Aorta (tissue), 5 donors: ENCODE measurements around the gene SHOC1. TPM values are rescaled to one million over a fixed set of nuclear protein-coding genes. Genes with fewer than 3 reads are reported as not detected.

Source experiments
- ATAC-seq: fragments of 200-7000 bp; cut with Tn5 transposase; one replicate; pipeline ENCODE4 v1.9.1; 2022; ENCODE audit warnings: moderate library complexity; ENCODE audit not compliant: low FRiP score
- DNase-seq, 2 donors: peaks; one replicate each; pipeline ENCODE4 v3.0.0-alpha.2; 2020
- H3K27ac ChIP-seq, 2 donors: one replicate each; pipeline ENCODE4 v1.5.1; 2013; ENCODE audit warnings: low read length in 2 of 2, mild to moderate bottlenecking in 2 of 2, moderate library complexity in 2 of 2, control low read depth in 1 of 2, inconsistent platforms in 1 of 2, low read depth in 1 of 2
- H3K27me3 ChIP-seq, 2 donors: one replicate each; pipeline ENCODE4 v1.6.1; 2013; ENCODE audit warnings: control low read depth in 1 of 2, low read length in 1 of 2, mild to moderate bottlenecking in 1 of 2, moderate library complexity in 1 of 2; ENCODE audit not compliant: insufficient read depth in 2 of 2, control insufficient read depth in 1 of 2
- H3K36me3 ChIP-seq, 2 donors: one replicate each; pipeline ENCODE4 v1.6.1; 2013; ENCODE audit warnings: control low read depth in 1 of 2, low read length in 1 of 2, mild to moderate bottlenecking in 1 of 2; ENCODE audit not compliant: insufficient read depth in 2 of 2, control insufficient read depth in 1 of 2
- H3K4me1 ChIP-seq, 2 donors: one replicate each; pipeline ENCODE4 v1.6.1; 2013; ENCODE audit warnings: low read length in 2 of 2, control low read depth in 1 of 2, mild to moderate bottlenecking in 1 of 2, moderate library complexity in 1 of 2; ENCODE audit not compliant: insufficient read depth in 2 of 2, control insufficient read depth in 1 of 2
- H3K4me3 ChIP-seq, 2 donors: one replicate each; pipeline ENCODE4 v1.5.1; 2013; ENCODE audit warnings: low read length in 2 of 2, control low read depth in 1 of 2, mild to moderate bottlenecking in 1 of 2
- H3K9me3 ChIP-seq: one replicate; pipeline ENCODE4 v1.6.1; 2013; ENCODE audit warnings: mild to moderate bottlenecking, low read length; ENCODE audit not compliant: control insufficient read depth
- WGBS, 2 donors: extraction: QIAGEN DNeasy Blood & Tissue Kit; methylation state at CpG; one replicate each; pipeline ENCODE4 v1.1.7; 2013; 5-methylcytosine and 5-hydroxymethylcytosine counted together
- intact Hi-C, 2 donors: fragments of 100-400 bp; cut with DNase I; formaldehyde crosslinking; loops; one replicate each; pipeline versions ENCODE4 v1.14.2 to v1.15.0; 2022
- long read RNA-seq, 2 donors: library from polyadenylated mRNA; unstranded; transcript quantifications; one replicate each; pipeline ENCODE4 v2.0.0, GENCODE V29; 2020 to 2021
- polyA plus RNA-seq, 2 donors: library from polyadenylated mRNA; stranded (reverse); fragments of 200-250 nt; gene quantifications; one replicate each; pipeline ENCODE4 v1.2.3, GENCODE V29; 2013
- total RNA-seq, 2 donors: library from RNA; stranded (reverse); fragmentation: NEBNext Ultra II Directional; extraction: Animal tissue kit (Norgen Biotek cat#: 25700); gene quantifications; one replicate each; pipeline ENCODE4 v1.2.1, GENCODE V29; 2021
- donor health status: healthy with polysubstance abuse.
- donor health status: Bipolar disorder and iron deficiency.
- donor health status: DM: no; HTN: no; CAD: no.
- donor health status: DM: no; HTN: no; CAD: no.
- donor health status: DM: yes; HTN: yes; CAD: no.

The SHOC1 gene
- total RNA-seq, result under 1 TPM in 1 of 2 donors, not detected in 1; 0.15 TPM
- polyA plus RNA-seq, result not detected
- long read RNA-seq, donor 1, partial matches to known transcripts, result 0 of 6 reads
- long read RNA-seq, donor 1, other reads (novel, unspliced or antisense), result 6 of 6 reads
- long read RNA-seq, donor 2, partial matches to known transcripts, result 1 of 32 reads
- long read RNA-seq, donor 2, other reads (novel, unspliced or antisense), result 31 of 32 reads

DNA sequence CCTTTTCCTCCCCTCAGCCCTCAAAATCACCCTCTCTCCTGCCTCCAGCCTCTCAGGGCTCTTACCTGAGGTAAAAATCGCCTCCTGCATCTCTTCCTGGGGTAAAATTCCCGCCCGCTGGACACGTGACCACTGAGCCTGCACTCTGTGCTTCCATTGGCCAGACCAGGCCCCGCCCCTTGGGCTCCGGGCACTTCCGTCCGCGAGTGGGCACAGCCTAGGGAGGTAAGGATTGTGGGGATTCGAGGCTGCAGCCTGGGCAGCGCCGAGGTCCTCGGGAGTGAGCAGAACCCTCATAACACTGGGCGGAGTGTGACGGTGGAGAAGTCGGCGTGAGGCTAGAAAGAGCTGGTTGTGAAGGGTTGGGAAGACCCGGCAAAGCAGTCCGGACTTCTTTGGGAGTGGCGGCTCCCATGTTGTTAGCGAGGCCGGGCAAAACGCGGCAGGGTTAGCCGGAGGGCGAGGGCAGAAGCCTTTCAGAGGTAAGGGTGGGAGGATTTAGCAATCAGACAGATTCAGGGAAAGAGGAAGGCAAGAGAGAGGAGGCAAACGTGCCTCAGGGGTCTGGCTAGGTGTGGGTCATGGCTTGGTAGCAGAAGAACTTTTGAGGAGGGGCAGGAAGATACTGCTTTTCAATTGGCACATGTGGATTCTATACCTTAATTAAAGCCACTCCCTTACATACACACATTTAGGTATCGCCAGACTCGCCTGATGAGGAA is at the start of gene SHOC1:
Gene SHOC1, minus strand, starts transcription at position 103 of the 722 bp plus-strand sequence. CDS start 3,519 bp downstream, outside the sequence.
- 83 to 84% methylated on average over 29 of the region's 29 CpGs for WGBS, 2 donors
- Histone ChIP-seq H3K27me3 (no peaks in the 10 kb centered on the region), H3K27ac (no peak within 1 kb of the TSS), H3K4me1 (no peaks in the 10 kb centered on the region), H3K4me3 (no peak within 1 kb of the TSS), H3K9me3 (no peaks in the 10 kb centered on the region), H3K36me3 (no peaks in the 10 kb centered on the region)
- intact Hi-C loops, result no loop called here
- ATAC-seq (no peak), DNase-seq (no peak)

DNA sequence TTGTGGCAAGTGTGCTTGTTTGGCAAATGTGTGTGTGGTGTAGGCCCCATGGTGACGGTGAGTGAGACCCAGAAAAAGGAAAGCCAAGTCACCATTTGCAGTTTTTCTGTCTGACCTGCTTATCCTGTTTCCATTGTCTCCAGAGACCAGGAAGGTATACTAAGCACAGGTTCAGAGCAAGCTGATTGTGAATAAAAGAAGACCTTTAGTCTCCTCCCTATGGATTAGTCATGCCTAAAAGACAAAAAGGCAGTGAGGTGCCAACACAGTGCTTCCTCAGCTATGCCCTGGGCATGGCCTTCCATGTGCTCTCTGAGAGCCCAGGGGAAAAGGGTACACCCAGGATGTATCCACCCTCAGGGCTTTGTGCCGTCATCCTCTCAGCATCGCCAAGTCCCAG is 49.2 kb upstream of the SHOC1 start:
- H3K27ac ChIP-seq, result no peak overlapping the region
- 94 to 97% methylated on average over 3 of the region's 3 CpGs for WGBS, 2 donors
- H3K27me3 ChIP-seq, result no peaks in the 10 kb centered on the region
- intact Hi-C loops, result no loop called here
- H3K4me3 ChIP-seq, result no peak overlapping the region
- H3K9me3 ChIP-seq, result no peaks in the 10 kb centered on the region
- no peaks in the 10 kb centered on the region for H3K4me1 ChIP-seq
- no peaks in the 10 kb centered on the region for H3K36me3 ChIP-seq
- DNase-seq (no peak), ATAC-seq (no peak)

DNA sequence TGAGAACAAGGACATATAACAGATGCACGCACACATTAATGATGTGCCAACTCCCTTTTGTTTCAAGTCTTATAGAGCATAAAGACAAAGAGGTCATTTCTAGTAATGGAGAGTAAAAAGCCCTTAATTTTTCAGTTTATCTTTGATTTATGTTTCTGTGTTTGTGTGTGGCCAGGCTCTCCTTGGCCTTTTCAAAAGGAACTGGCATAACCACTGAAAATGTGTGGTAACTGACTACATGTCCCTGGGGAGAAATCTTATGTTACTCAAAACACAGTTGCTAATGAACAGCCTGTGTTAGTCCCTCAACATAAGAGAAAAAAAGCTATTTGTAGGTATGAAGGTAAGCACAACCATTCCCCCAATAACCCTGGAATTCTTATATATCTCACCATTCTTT is 47.6 kb upstream of the SHOC1 start:
- Histone ChIP-seq H3K4me1 (no peaks in the 10 kb centered on the region), H3K27ac (no peak overlapping the region), H3K27me3 (no peaks in the 10 kb centered on the region), H3K4me3 (no peak overlapping the region), H3K36me3 (no peaks in the 10 kb centered on the region), H3K9me3 (no peaks in the 10 kb centered on the region)
- ATAC-seq (no peak), DNase-seq (no peak)
- intact Hi-C loops, result no loop called here
- WGBS, 2 donors, result 95 to 97% methylated on average over 1 of the region's 1 CpG

DNA sequence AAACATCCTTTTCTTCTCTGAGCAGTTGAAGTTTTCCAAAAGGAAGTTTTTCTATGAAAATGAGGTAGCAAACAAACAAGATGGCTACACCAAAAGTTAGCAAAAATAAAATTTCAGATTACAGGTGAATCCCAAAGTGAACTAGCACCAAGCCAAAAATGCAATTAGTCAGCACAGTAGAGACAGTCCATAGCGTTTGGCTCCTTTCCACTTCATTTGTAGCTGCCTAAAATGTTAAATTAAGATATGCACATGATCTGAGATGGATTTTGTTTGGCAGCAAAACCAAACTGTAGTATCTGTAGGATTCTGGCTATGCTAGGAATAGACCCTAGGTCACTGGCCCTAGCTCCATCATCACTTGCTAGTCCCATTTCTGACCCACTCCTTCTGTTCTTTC is 45.7 kb upstream of the SHOC1 start:
- Histone ChIP-seq H3K4me3 (no peak overlapping the region), H3K4me1 (no peaks in the 10 kb centered on the region), H3K27ac (no peak overlapping the region), H3K9me3 (no peaks in the 10 kb centered on the region), H3K36me3 (no peaks in the 10 kb centered on the region), H3K27me3 (no peaks in the 10 kb centered on the region)
- intact Hi-C loops, result no loop called here
- WGBS, 2 donors, result 78 to 79% methylated on average over 1 of the region's 1 CpG
- DNase-seq (no peak), ATAC-seq (no peak)

DNA sequence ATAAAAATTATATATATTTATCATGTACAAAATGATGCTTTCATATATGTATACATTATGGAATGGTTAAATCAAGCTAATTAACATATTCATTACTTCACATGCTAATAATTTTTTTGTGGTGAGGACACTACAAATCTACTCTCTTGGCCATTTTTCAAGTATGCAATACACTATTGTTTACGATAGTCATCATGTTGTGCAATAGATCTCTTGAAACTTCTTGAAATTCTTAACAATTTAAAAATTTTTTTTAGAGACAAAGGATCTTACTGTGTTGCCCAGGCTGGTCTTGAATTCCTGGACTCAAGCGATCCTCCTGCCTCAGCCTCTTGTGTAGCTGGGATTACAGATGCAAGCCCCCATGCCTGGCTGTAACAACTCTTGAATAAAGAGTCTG is 45.2 kb upstream of the SHOC1 start:
- Histone ChIP-seq H3K9me3 (no peaks in the 10 kb centered on the region), H3K36me3 (no peaks in the 10 kb centered on the region), H3K27ac (no peak overlapping the region), H3K27me3 (no peaks in the 10 kb centered on the region), H3K4me3 (no peak overlapping the region), H3K4me1 (no peaks in the 10 kb centered on the region)
- DNase-seq (no peak), ATAC-seq (no peak)
- intact Hi-C loops, result no loop called here
- WGBS, 2 donors, result 95 to 97% methylated on average over 2 of the region's 2 CpGs

DNA sequence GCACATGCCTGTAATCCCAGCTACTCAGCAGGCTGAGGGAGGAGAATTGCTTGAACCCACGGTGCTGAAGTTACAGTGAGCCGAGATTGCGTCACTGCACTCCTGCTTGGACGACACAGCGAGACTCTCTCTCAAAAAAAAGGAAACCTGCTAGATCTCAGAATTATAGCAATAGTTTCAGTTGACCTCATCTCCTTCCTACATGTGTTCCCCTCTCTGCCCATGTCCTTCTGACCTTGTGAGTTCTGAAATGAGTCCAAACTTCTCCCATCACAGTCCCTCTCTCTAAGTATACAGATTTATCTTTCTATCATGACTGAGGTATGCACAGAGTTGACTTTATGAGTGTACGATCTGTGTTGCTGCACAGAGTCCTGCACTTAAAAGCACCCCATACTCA is 44.6 kb upstream of the SHOC1 start:
- ATAC-seq, result no peak
- Histone ChIP-seq H3K27me3 (no peaks in the 10 kb centered on the region), H3K36me3 (no peaks in the 10 kb centered on the region), H3K9me3 (no peaks in the 10 kb centered on the region), H3K4me1 (no peaks in the 10 kb centered on the region), H3K4me3 (no peak overlapping the region), H3K27ac (no peak overlapping the region)
- DNase-seq, result peak in 1 of 2 donors; percentile 57
- WGBS, 2 donors, result 77 to 84% methylated on average over 6 of the region's 6 CpGs
- intact Hi-C loops, result no loop called here

DNA sequence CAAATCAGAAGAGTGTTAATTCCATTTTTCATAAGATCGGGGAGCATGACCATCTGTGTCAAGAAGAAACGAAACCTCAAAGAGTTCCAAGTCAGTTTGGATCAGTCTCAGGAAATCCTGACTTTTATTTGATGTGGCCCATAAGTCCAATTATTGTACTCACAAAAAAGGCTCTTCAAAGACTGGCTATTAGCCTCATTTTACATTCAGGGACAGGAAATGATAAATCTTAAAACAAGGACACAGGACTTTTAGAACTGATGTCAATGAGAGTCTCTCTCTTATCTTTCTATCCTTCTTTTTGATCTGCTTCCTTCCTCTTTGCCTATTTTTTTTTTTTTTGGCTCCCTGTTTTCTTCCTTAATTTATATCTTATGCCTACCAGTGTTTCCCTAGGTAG is 43.7 kb upstream of the SHOC1 start:
- intact Hi-C loops, result no loop called here
- 89 to 90% methylated on average over 2 of the region's 2 CpGs for WGBS, 2 donors

DNA sequence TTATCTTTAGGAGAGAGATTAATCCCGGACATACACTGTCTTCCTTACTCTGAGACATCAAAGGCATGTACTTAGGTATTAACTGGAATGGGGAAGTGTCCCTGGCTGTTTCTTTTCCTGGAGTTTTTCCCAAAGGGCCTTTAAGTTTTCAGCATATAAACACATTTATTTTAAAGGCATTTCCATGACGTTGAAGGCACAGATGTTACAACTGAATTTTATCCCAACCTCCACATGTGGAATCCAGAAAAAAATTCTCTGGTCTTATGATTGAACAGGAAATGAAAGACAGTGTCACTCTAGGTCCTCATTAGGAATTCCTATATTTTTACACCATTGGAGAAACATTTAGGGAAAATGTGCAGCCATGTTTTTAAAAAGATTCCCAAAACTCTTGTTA is 41.6 kb upstream of the SHOC1 start:
- no peak for DNase-seq
- Histone ChIP-seq H3K27ac (no peak overlapping the region), H3K4me1 (no peaks in the 10 kb centered on the region), H3K9me3 (no peaks in the 10 kb centered on the region), H3K4me3 (no peak overlapping the region), H3K27me3 (no peaks in the 10 kb centered on the region), H3K36me3 (no peaks in the 10 kb centered on the region)
- no peak for ATAC-seq
- WGBS, 2 donors, result 31 to 50% methylated on average over 2 of the region's 2 CpGs
- intact Hi-C loops, result no loop called here

More for the DNA sequence above, 43.7 kb upstream of the SHOC1 start:
- H3K9me3 ChIP-seq, result no peaks in the 10 kb centered on the region
- H3K4me1 ChIP-seq, result no peaks in the 10 kb centered on the region
- H3K27ac ChIP-seq, result no peak overlapping the region
- DNase-seq, result no peak
- ATAC-seq, result no peak
- H3K4me3 ChIP-seq, result no peak overlapping the region
- H3K36me3 ChIP-seq, result no peaks in the 10 kb centered on the region
- no peaks in the 10 kb centered on the region for H3K27me3 ChIP-seq

DNA sequence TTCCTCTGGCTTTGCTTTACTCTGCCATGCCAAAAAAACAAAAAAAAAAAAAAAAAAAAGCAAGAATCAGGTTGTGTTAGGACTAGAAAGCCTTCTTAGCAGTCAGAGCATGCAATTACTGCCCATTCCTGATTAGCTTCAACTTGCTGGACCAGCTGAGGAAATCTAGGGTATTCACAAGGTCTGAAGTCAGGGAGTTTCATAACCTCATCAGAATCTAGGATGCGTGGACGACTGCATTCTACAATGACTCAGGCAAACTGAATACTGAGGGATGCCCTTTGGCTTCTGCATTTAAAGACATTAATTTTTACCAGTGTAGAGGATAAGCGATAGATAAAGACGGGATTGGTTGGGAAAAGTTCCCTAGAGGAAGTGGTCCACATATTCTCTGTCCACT is 39.2 kb upstream of the SHOC1 start:
- H3K4me3 ChIP-seq, result no peak overlapping the region
- no peaks in the 10 kb centered on the region for H3K27me3 ChIP-seq
- 94 to 95% methylated on average over 4 of the region's 4 CpGs for WGBS, 2 donors
- H3K9me3 ChIP-seq, result no peaks in the 10 kb centered on the region
- no peaks in the 10 kb centered on the region for H3K36me3 ChIP-seq
- DNase-seq (no peak), ATAC-seq (no peak)
- intact Hi-C loops, result no loop called here
- H3K4me1 ChIP-seq, result no peaks in the 10 kb centered on the region
- H3K27ac ChIP-seq, result no peak overlapping the region
